ENCODE data around the gene CDT1.

CDT1 gene

GRCh38 chr16:88792078-88792550, 11.5 kb upstream of the CDT1 start:
- no CpG with 5 or more reads among the region's 13 CpGs for WGBS, 2 donors (ENCODE audit: extremely low coverage in 2 of 2, insufficient read length in 2 of 2, insufficient replicate concordance in 1 of 2)
- H2BK5ac ChIP-seq (ENCODE audit: low read length): peak overlapping the region; percentile 60
- H3K27me3 ChIP-seq (ENCODE audit: control insufficient read depth in 3 of 3, insufficient read depth in 3 of 3, low read depth in 1 of 3, low read length in 3 of 3): peaks cover 0 to 17% (median 0%) of the 10 kb centered on the region in 3 experiments
- no peak overlapping the region for H3K27ac ChIP-seq (replicated peaks; ENCODE audit: low read length)
- H3K4ac ChIP-seq (ENCODE audit: low read length): peak overlapping the region; percentile 89
- peak overlapping the region; percentile 87 for H2BK12ac ChIP-seq (ENCODE audit: low read length)
- peak overlapping the region; percentile 99 for H2AK5ac ChIP-seq (ENCODE audit: low read depth, low read length)
- peak overlapping the region; percentile 87 for H2BK120ac ChIP-seq (ENCODE audit: low read depth, low read length)
- peaks cover 8 to 22% of the 10 kb centered on the region in 2 donors for H3K4me1 ChIP-seq (ENCODE audit: control insufficient read depth in 2 of 2, insufficient read depth in 1 of 2, low read depth in 1 of 2, low read length in 2 of 2)
- H3K4me3 ChIP-seq (ENCODE audit: low read length in 2 of 2): no peak overlapping the region
- peak overlapping the region; percentile 94 for H3K23ac ChIP-seq (ENCODE audit: low read depth, low read length, poor library complexity)
- peak overlapping the region; percentile 99 for H2BK15ac ChIP-seq (ENCODE audit: low read length)
- peak overlapping the region; percentile 72 for H4K91ac ChIP-seq (ENCODE audit: low read depth, low read length, poor library complexity)
- H3K14ac ChIP-seq (ENCODE audit: low read length): peak overlapping the region; percentile 71
- no peak for DNase-seq (ENCODE audit: low spot score)
- no peaks in the 10 kb centered on the region for H3K79me1 ChIP-seq (ENCODE audit: low read depth, low read length)
- no peak overlapping the region for H3K4me2 ChIP-seq (ENCODE audit: insufficient read depth, low read length, poor library complexity, severe bottlenecking)
- peak overlapping the region; percentile 19 for H2AFZ ChIP-seq (ENCODE audit: low read length)
- H3K18ac ChIP-seq (ENCODE audit: low read length): peak overlapping the region; percentile 90
- H3K9me3 ChIP-seq (replicated peaks in 1 of 2; ENCODE audit: control insufficient read depth in 2 of 2, insufficient read depth in 1 of 2, low read depth in 1 of 2, low read length in 2 of 2): no peaks in the 10 kb centered on the region
- H4K8ac ChIP-seq (ENCODE audit: low read depth, low read length): no peak overlapping the region
- H3K9ac ChIP-seq (ENCODE audit: low read depth, low read length, poor library complexity): peak overlapping the region; percentile 63
- no peaks in the 10 kb centered on the region for H3K36me3 ChIP-seq (replicated peaks in 1 of 2; ENCODE audit: control insufficient read depth in 2 of 2, insufficient read depth in 2 of 2, low read length in 2 of 2)

- no CpG with 5 or more reads among the region's 12 CpGs for whole genome bisulfite sequencing, 2 donors (ENCODE audit: extremely low coverage in 2 of 2, insufficient read length in 2 of 2, insufficient replicate concordance in 1 of 2)
- Histone ChIP-seq H3K79me1 (ENCODE audit: low read depth, low read length) (no peaks in the 10 kb centered on the region), H3K23ac (ENCODE audit: low read depth, low read length, poor library complexity) (peak overlapping the region; percentile 94), H3K18ac (ENCODE audit: low read length) (peak overlapping the region; percentile 90), H2BK120ac (ENCODE audit: low read depth, low read length) (no peak overlapping the region), H3K4me2 (ENCODE audit: insufficient read depth, low read length, poor library complexity, severe bottlenecking) (no peak overlapping the region), H2AK5ac (ENCODE audit: low read depth, low read length) (peak overlapping the region; percentile 99), H4K91ac (ENCODE audit: low read depth, low read length, poor library complexity) (no peak overlapping the region), H3K9ac (ENCODE audit: low read depth, low read length, poor library complexity) (peak overlapping the region; percentile 63), H3K14ac (ENCODE audit: low read length) (peak overlapping the region; percentile 25), H2BK15ac (ENCODE audit: low read length) (peak overlapping the region; percentile 99), H2BK5ac (ENCODE audit: low read length) (peak overlapping the region; percentile 60), H3K4me3 (ENCODE audit: low read length in 2 of 2) (no peak overlapping the region), H2BK12ac (ENCODE audit: low read length) (peak overlapping the region; percentile 87), H3K27me3 (ENCODE audit: control insufficient read depth in 3 of 3, insufficient read depth in 3 of 3, low read depth in 1 of 3, low read length in 3 of 3) (peaks cover 0 to 12% (median 0%) of the 10 kb centered on the region in 3 experiments), H3K9me3 (replicated peaks in 1 of 2; ENCODE audit: control insufficient read depth in 2 of 2, insufficient read depth in 1 of 2, low read depth in 1 of 2, low read length in 2 of 2) (no peaks in the 10 kb centered on the region), H3K4ac (ENCODE audit: low read length) (peak overlapping the region; percentile 95), H3K36me3 (replicated peaks in 1 of 2; ENCODE audit: control insufficient read depth in 2 of 2, insufficient read depth in 2 of 2, low read length in 2 of 2) (no peaks in the 10 kb centered on the region), H4K8ac (ENCODE audit: low read depth, low read length) (no peak overlapping the region), H3K4me1 (ENCODE audit: control insufficient read depth in 2 of 2, insufficient read depth in 1 of 2, low read depth in 1 of 2, low read length in 2 of 2) (peaks cover 8 to 20% of the 10 kb centered on the region in 2 donors), H3K27ac (replicated peaks; ENCODE audit: low read length) (no peak overlapping the region), H2AFZ (ENCODE audit: low read length) (peak overlapping the region; percentile 19)
- no peak for DNase-seq (ENCODE audit: low spot score)
Measured at GRCh38 chr16:88792668-88793250, 10.8 kb upstream of the CDT1 start.

- WGBS, 2 donors (ENCODE audit: extremely low coverage in 2 of 2, insufficient read length in 2 of 2, insufficient replicate concordance in 1 of 2): no CpG with 5 or more reads among the region's 35 CpGs
- H3K18ac ChIP-seq (ENCODE audit: low read length): peak overlapping the region; percentile 90
Measured at GRCh38 chr16:88793251-88793954, 10.2 kb upstream of the CDT1 start.

GRCh38 chr16:88796278-88796677, 7.3 kb upstream of the CDT1 start:
- no peak for DNase-seq (ENCODE audit: low spot score)
- Histone ChIP-seq H3K36me3 (replicated peaks in 1 of 2; ENCODE audit: control insufficient read depth in 2 of 2, insufficient read depth in 2 of 2, low read length in 2 of 2) (peaks cover 0 to 2% of the 10 kb centered on the region in 2 donors), H3K9ac (ENCODE audit: low read depth, low read length, poor library complexity) (no peak overlapping the region), H2BK15ac (ENCODE audit: low read length) (no peak overlapping the region), H3K27ac (replicated peaks; ENCODE audit: low read length) (no peak overlapping the region), H3K4me2 (ENCODE audit: insufficient read depth, low read length, poor library complexity, severe bottlenecking) (no peak overlapping the region), H2AK5ac (ENCODE audit: low read depth, low read length) (no peak overlapping the region), H4K91ac (ENCODE audit: low read depth, low read length, poor library complexity) (no peak overlapping the region), H3K23ac (ENCODE audit: low read depth, low read length, poor library complexity) (no peak overlapping the region), H3K4me3 (ENCODE audit: low read length in 2 of 2) (no peak overlapping the region), H3K79me1 (ENCODE audit: low read depth, low read length) (no peaks in the 10 kb centered on the region), H2BK5ac (ENCODE audit: low read length) (no peak overlapping the region), H4K8ac (ENCODE audit: low read depth, low read length) (no peak overlapping the region), H3K4ac (ENCODE audit: low read length) (no peak overlapping the region), H3K4me1 (ENCODE audit: control insufficient read depth in 2 of 2, insufficient read depth in 1 of 2, low read depth in 1 of 2, low read length in 2 of 2) (peaks cover 2 to 15% of the 10 kb centered on the region in 2 donors), H3K27me3 (ENCODE audit: control insufficient read depth in 3 of 3, insufficient read depth in 3 of 3, low read depth in 1 of 3, low read length in 3 of 3) (peaks cover 0 to 12% (median 0%) of the 10 kb centered on the region in 3 experiments), H2AFZ (ENCODE audit: low read length) (no peak overlapping the region), H3K18ac (ENCODE audit: low read length) (no peak overlapping the region), H2BK120ac (ENCODE audit: low read depth, low read length) (no peak overlapping the region), H3K14ac (ENCODE audit: low read length) (no peak overlapping the region), H3K9me3 (replicated peaks in 1 of 2; ENCODE audit: control insufficient read depth in 2 of 2, insufficient read depth in 1 of 2, low read depth in 1 of 2, low read length in 2 of 2) (peaks cover 2% of the 10 kb centered on the region in 2 donors), H2BK12ac (ENCODE audit: low read length) (no peak overlapping the region)
- WGBS, 2 donors (ENCODE audit: extremely low coverage in 2 of 2, insufficient read length in 2 of 2, insufficient replicate concordance in 1 of 2): no CpG with 5 or more reads among the region's 4 CpGs

More at GRCh38 chr16:88793251-88793954, 10.2 kb upstream of the CDT1 start:
- no peak overlapping the region for H2AFZ ChIP-seq (ENCODE audit: low read length)
- H3K36me3 ChIP-seq (replicated peaks in 1 of 2; ENCODE audit: control insufficient read depth in 2 of 2, insufficient read depth in 2 of 2, low read length in 2 of 2): peaks cover 0 to 2% of the 10 kb centered on the region in 2 donors
- no peak overlapping the region for H4K91ac ChIP-seq (ENCODE audit: low read depth, low read length, poor library complexity)
- peak overlapping the region; percentile 60 for H3K9ac ChIP-seq (ENCODE audit: low read depth, low read length, poor library complexity)
- H4K8ac ChIP-seq (ENCODE audit: low read depth, low read length): no peak overlapping the region
- H2BK15ac ChIP-seq (ENCODE audit: low read length): peak overlapping the region; percentile 99
- peak overlapping the region; percentile 99 for H2AK5ac ChIP-seq (ENCODE audit: low read depth, low read length)
- peaks cover 0 to 12% (median 0%) of the 10 kb centered on the region in 3 experiments for H3K27me3 ChIP-seq (ENCODE audit: control insufficient read depth in 3 of 3, insufficient read depth in 3 of 3, low read depth in 1 of 3, low read length in 3 of 3)
- no peaks in the 10 kb centered on the region for H3K9me3 ChIP-seq (replicated peaks in 1 of 2; ENCODE audit: control insufficient read depth in 2 of 2, insufficient read depth in 1 of 2, low read depth in 1 of 2, low read length in 2 of 2)
- H3K14ac ChIP-seq (ENCODE audit: low read length): peak overlapping the region; percentile 25
- no peak overlapping the region for H2BK120ac ChIP-seq (ENCODE audit: low read depth, low read length)
- no peaks in the 10 kb centered on the region for H3K79me1 ChIP-seq (ENCODE audit: low read depth, low read length)
- peak overlapping the region; percentile 94 for H3K23ac ChIP-seq (ENCODE audit: low read depth, low read length, poor library complexity)
- H3K4me3 ChIP-seq (ENCODE audit: low read length in 2 of 2): no peak overlapping the region
- peaks cover 8 to 20% of the 10 kb centered on the region in 2 donors for H3K4me1 ChIP-seq (ENCODE audit: control insufficient read depth in 2 of 2, insufficient read depth in 1 of 2, low read depth in 1 of 2, low read length in 2 of 2)
- DNase-seq (ENCODE audit: low spot score): no peak
- no peak overlapping the region for H3K4me2 ChIP-seq (ENCODE audit: insufficient read depth, low read length, poor library complexity, severe bottlenecking)
- H3K27ac ChIP-seq (replicated peaks; ENCODE audit: low read length): no peak overlapping the region
- H2BK12ac ChIP-seq (ENCODE audit: low read length): peak overlapping the region; percentile 24
- no peak overlapping the region for H3K4ac ChIP-seq (ENCODE audit: low read length)
- peak overlapping the region; percentile 60 for H2BK5ac ChIP-seq (ENCODE audit: low read length)

All from neuronal stem cell (in vitro differentiated cells).